KBM-7 (cell line): ENCODE results near the gene CELF4.

Experiments used
- DNase-seq: peaks from one replicate; pipeline ENCODE4 v3.0.0-alpha.2; 2015
- in situ Hi-C: fragments of 300-500 bp; cut with MboI; formaldehyde crosslinking; loops from 2 replicates; pipeline ENCODE4 v1.14.3; 2020; ENCODE audit warnings: low sequenced_read_pairs, low pct_unique_long_range_greater_than_20kb, mixed read lengths

Gene CELF4

GRCh38 chr18:37248281-37248680, 317.3 kb downstream of the CELF4 start:
- no peak for DNase-seq
- in situ Hi-C loops, result no loop called here

DNA sequence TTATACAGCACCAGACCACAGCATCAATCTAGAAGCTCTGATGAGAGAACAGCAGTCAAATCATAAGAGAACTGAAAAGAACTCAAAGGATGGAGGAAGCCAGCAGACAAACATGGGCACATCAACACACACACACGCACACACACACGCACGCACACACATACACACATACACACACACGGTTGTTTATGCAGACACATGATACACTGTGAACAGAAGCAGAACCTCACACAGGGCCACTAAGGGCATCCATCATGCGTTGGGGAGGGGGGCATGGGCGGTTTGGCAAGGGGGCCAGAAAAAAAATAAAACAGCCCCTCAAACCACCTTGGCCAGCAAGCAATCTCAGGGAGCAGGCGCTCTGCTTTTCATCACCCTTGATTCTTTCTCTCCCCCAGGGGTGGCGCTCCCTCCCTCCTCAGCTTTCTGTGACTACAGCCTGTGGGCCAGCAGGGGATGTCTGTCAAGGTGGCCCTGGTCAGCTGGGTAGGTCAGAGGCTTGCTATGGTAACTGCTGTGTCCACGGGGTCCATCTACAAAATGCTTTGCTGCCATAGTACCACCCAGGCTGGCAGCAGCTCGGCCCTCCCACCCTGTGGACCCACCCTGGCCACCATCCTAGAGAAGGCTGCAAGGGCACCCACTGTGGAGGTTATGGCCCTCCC, 318.0 kb downstream of the CELF4 start:
- no peak for DNase-seq
- in situ Hi-C loops, result no loop called here

- DNase-seq, result no peak
- in situ Hi-C loops, result no loop called here
These were observed 318.7 kb downstream of the CELF4 start for GRCh38 chr18:37246779-37247340.

- in situ Hi-C loops, result no loop called here
- no peak for DNase-seq
These were observed 321.0 kb downstream of the CELF4 start for GRCh38 chr18:37244618-37245017.

GRCh38 chr18:37243741-37244140, 321.9 kb downstream of the CELF4 start:
- DNase-seq, result no peak
- in situ Hi-C loops, result no loop called here

- in situ Hi-C loops, result no loop called here
These were observed 322.6 kb downstream of the CELF4 start for GRCh38 chr18:37242826-37243560.

GRCh38 chr18:37242091-37242490, 323.5 kb downstream of the CELF4 start:
- DNase-seq, result no peak
- in situ Hi-C loops, result no loop called here

More at GRCh38 chr18:37242826-37243560, 322.6 kb downstream of the CELF4 start:
- DNase-seq, result no peak

DNA sequence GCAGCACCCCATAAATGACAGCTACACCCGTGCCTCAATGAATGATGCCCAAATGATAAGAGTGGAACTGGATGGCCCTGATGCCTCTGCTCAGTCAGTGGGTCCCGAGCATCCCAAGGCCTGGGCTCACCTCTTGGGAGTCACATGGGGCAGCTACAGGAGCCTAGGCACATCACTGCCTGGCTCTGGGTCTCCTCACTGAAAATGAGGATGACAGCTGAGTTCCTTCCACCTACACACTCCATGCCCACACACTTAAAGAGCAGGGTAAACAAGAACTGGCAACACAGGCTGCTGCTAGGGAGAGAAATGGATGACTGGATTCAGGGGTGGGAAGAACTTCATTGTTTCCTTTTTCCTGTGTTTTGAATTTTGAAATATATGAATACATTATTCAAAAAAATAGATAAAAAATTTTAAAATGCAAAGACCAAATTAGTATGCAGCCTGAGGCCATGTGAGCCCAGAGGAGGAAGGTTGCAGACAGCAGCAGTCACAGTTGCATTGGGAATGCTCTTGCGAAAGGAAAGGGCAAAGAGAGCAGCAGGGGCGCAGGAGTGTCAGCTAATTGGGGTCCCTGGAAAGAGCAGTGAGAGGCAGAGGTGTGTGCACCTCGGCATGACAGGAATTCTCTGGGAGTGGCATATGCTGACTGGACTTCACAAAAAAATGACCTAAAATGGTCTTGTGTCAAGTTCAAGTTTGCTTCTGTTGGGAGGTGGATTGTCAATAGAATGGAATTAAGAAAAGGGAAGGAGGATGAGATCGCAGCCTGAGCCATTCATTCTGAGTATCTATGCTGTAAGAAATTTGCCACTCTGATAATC, 327.1 kb downstream of the CELF4 start:
- no peak for DNase-seq
- in situ Hi-C loops, result no loop called here

DNA sequence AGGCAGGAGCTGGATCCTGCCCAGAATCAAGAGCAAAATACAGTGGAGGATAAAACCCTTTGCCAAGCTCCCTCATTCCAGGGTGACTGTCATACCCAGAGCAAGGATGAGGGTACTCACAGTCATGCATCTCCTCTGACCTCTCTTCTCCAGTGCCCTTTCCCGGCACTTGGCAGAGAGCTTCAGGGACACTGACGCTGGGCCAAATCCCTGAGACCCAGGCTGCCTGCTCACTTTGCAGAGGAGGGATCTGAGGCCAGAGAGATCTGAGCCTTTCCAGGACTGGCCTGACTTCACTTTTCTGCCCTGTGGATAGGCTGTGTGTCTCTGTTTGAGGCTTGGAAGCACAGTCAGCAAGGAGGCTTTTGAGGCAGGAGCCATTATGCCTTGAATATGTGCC, 330.0 kb downstream of the CELF4 start:
- in situ Hi-C loops, result no loop called here
- no peak for DNase-seq

- in situ Hi-C loops, result no loop called here
- DNase-seq, result no peak
These were observed 334.3 kb downstream of the CELF4 start for GRCh38 chr18:37231251-37231650.

DNA sequence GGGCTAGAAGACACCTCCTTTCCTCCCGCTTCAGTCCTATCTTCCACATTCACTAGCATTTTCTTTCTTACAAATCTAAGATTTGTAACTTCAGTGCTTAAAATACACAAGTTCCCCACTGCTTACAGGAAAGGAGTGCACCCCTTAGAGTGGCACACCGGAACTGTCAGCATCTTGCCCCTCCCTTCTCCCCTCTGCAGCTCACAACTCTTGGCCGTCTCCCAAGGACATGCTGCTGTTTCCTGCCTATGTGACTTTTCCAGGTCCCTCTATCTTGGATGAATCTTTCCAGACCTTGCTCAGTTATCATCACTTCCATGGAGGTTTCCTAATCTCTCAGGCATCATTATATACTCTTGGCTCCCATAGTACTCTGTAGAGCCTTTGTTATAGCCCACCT, 334.8 kb downstream of the CELF4 start:
- DNase-seq, result no peak

GRCh38 chr18:37225279-37225678, 340.3 kb downstream of the CELF4 start:
- DNase-seq, result no peak
- in situ Hi-C loops, result no loop called here

More for the DNA sequence above, 334.8 kb downstream of the CELF4 start:
- in situ Hi-C loops, result no loop called here

DNA sequence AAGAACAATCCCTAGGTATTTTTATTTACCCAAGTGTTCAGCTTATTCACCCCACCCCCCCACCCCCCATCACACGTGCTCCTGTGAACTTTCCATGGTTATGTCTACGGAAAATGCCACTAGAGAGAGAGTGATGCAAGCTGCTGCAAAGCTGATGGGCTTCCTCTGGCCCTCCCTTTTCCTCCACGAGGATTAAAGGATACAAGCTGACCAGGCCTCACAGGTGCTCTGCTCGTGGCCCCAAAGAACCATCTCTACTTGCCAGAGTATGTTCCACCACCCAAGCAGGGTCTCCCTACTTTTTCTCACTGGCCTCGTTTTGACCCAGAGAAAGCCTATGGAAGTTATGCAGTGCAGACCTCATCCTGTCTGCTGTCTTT, 342.6 kb downstream of the CELF4 start:
- DNase-seq, result no peak
- in situ Hi-C loops, result no loop called here

GRCh38 chr18:37222354-37222998, 343.1 kb downstream of the CELF4 start:
- no peak for DNase-seq
- in situ Hi-C loops, result no loop called here

- in situ Hi-C loops, result no loop called here
- no peak for DNase-seq
These were observed 346.3 kb downstream of the CELF4 start for GRCh38 chr18:37219257-37219656.

GRCh38 chr18:37218022-37218590, 347.5 kb downstream of the CELF4 start:
- DNase-seq, result no peak

GRCh38 chr18:37210781-37211180, 354.8 kb downstream of the CELF4 start:
- no peak for DNase-seq
- in situ Hi-C loops, result no loop called here

More at GRCh38 chr18:37218022-37218590, 347.5 kb downstream of the CELF4 start:
- in situ Hi-C loops, result no loop called here

DNA sequence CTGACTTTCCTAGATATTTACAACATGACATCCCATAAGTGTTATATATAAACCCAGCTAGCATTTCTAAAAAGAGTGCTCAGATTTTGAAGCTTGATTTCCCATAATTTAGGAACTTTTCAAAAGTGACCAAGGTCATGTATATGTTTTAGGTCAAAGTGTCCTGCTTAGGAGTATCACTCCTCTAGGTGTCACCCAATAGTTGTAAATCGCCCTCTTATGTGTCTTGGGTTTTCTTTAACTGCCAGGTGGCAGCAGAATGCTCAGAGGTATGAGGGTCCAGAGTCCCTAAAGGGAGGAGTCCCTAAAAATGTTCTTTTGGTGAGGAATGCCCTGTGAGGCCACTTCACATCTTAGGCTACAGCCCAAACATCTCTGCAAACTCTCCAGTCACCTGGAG, 358.3 kb downstream of the CELF4 start:
- in situ Hi-C loops, result no loop called here
- no peak for DNase-seq

GRCh38 chr18:37199741-37200140, 365.9 kb downstream of the CELF4 start:
- DNase-seq, result no peak
- in situ Hi-C loops, result no loop called here
